HG02852 (cell line): ENCODE results near the gene GAS6.

Experiments used
- ATAC-seq: cut with Tn5 transposase; IDR thresholded peaks from one replicate; pipeline ENCODE4 v1.9.1; 2021; ENCODE audit warnings: mild to moderate bottlenecking, moderate library complexity; ENCODE audit not compliant: unreplicated experiment

GAS6 gene

GRCh38 chr13:113853518-113854237, 10.2 kb downstream of the GAS6 start:
- no peak for ATAC-seq

GRCh38 chr13:113852536-113853517, 11.0 kb downstream of the GAS6 start:
- ATAC-seq, result no peak

DNA sequence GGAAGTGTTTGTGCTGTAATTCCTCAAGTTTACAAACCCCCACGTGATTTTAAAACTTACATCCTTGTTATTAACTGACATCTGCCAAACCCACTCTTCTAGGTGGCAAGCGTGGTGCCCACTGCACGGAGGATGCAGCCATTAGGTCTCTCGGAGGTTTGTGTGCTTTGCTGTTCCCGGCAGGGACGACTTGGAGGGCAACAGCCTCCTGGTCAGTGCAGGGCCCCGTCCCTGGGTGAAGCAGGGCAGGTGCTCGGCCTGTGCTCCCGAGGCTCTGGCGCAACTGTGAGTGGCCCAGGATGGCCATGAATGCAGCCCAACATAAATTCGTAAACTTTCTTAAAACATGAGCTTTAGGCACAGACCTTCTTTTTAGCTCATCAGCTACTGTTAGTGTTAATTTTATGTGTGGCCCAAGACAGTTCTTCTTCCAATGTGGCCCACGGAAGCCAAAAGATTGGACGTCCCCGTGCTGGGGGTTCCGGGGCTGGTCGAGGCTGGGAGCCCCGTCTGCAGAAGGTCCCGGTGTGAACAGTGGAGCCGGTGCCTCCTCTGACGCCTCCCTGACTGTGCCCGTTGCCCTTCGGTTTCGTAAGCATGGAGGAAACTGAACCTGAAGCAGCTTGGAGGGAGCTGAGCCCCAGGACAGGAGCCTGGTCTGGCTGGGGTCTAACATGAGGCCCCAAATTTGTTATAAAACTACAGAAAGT, 11.9 kb downstream of the GAS6 start:
- no peak for ATAC-seq

DNA sequence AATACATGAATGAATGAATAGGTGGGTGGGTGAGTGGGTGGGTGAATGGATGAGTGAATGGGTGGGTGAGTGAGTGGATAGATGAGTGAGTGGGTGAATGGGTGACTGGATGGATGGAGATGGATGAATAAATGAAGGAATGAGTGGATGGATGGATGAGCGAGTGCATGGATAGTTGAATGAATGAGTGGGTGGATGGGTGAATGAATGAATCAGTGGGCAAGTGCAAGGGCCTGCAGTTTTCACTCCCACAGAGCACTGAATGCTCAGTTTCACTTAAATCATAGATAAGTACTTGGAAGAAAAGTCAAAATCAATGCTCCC, 12.4 kb downstream of the GAS6 start:
- ATAC-seq, result no peak

GRCh38 chr13:113850722-113851479, 13.0 kb downstream of the GAS6 start:
- ATAC-seq, result no peak

GRCh38 chr13:113849981-113850721, 13.7 kb downstream of the GAS6 start:
- ATAC-seq, result no peak

- no peak for ATAC-seq
Observed at GRCh38 chr13:113849546-113849945, 14.3 kb downstream of the GAS6 start.

DNA sequence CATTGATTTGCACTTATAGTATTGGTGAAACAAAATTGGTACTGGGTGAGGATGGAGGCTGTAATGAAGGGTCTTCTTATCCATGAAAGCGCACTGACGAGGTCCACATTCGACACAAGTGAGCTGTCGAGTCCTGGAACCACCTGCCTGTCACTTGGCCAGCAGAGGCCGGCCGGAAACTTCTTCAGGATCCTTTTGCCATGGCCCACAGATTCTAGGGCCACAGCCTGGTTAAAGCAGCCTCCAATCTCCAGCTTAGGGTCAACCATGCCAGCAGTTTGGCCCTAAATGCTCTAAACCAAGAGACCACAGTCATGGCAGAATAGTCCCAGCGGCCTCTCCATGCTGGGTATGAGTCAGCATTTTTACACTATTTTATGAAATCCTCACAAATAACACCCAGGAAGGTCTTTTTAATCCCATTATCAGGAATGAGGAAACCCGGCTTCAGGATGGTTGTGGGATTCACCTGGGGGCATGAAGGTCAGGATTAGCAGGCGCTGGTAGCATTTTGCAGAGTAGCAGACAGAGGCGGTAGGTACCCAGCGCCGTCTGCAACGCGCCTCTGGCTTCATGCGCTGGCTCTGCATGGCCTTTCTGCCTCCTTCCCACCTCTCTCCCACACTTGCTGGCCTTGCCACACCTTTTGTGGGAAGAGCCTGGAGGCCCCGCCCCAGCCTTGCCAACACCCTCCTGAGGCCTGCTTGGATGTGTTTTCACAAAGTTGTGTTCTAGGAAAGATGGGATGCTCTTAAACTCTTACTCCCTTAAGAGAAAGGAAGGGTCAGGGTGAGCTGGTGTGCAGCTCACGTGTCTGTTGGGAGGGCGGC, 15.2 kb downstream of the GAS6 start:
- ATAC-seq, result no peak

DNA sequence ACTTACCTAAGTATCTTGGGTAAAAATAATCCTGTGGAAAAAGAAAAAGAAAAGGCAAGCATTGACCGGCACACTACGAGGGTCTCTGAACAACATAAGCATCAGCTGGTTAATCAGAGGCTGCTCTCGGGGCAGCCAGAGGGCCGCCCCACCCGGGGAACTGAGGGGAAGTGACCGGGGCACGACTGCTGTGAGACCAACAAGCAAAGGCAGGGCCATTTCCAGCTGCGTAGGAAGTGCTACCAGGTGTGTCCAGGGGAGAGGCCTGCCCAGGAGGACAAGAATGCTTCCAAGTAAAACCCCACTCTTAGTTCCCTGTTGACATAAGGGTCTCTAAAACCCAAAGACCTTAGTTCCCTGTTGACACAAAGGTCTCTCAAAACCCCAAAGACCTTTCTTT, 15.9 kb downstream of the GAS6 start:
- no peak for ATAC-seq

- ATAC-seq, result no peak
Observed at GRCh38 chr13:113846636-113847318, 17.1 kb downstream of the GAS6 start.

DNA sequence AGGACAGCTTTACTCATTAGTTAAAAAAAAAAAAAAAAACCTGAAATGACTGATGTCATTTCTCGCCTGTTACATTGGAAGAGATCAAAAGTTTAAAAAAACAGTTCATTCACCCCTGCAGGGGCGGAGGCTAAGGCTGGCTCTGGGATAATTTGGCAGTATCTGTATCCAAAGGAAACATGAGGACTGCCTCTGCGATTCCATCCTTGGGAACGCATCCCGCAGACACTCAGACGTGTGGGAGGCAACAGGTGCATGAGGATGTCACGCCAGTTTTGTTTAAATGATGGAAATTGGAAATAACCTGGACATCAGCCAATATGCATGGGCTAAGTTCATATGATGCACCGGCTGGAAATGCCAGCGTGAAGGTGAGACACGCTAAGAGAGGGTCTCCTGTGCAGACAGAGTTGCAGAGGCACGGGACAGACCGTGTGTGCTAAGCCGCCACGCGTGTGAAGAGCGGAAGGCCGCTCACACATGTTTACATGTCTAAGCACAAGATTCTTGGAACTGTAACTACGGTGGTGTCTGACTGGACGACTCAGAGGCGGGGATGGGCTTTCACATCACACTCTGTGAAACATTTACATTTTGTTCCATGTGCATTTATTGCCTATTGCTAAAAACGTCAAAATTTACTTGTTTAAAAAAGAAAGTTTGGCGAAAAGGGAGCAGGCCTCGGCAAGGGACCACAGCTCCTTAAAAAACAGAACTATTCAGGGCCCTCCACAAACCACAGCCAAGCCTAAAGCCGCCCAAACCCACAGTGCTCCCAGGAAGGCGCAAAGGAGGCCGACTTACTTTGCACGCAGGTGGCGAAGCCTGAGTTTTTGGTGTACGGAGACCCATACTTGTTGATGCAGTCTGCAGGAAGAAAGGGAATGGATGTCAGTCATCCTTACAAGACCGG, 17.9 kb downstream of the GAS6 start:
- ATAC-seq, result no peak

DNA sequence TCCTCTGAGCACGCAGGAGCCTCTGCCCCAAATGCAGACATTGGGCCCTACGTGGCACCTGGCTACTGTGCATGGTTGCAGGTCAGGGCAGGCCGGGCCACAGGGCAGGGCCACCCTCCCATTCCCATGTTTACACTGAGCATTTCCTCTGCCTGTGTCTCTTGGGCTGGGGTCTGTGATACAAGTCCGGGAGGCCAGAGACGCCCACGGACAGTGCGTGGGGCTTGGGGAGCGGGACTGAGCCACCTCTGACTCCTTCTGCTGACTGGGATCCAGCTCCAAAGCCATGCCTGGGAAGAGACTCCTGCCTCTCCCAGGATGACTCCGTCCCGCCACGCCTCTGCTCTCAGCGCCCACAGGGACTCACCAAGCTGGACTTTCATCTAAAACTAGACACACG, 18.8 kb downstream of the GAS6 start:
- ATAC-seq, result no peak

- ATAC-seq, result no peak
Observed at GRCh38 chr13:113843864-113844556, 19.9 kb downstream of the GAS6 start.

- no peak for ATAC-seq
Observed at GRCh38 chr13:113843063-113843654, 20.7 kb downstream of the GAS6 start.

- no peak for ATAC-seq
Observed at GRCh38 chr13:113842336-113843062, 21.4 kb downstream of the GAS6 start.

- ATAC-seq, result no peak
Observed at GRCh38 chr13:113841353-113841650, 22.6 kb downstream of the GAS6 start.
